ENCODE results near the gene ELP6. TPM values are rescaled to one million over a fixed set of nuclear protein-coding genes. Genes with fewer than 3 reads are reported as not detected.

The ELP6 gene
- polyA plus RNA-seq, 1 donor from 2014 or later = 55.0 TPM

Small RNA genes lying within 50 kb of the gene (small RNA-seq; reads per million reads assigned to genes)
- gene AC099778.2 (0 reads per million in 3 experiments), gene RN7SL870P (0 reads per million in 3 experiments)

Other genes starting within 250 kb of the ELP6 start
- 15.6 and 15.9 TPM in 2 replicates for gene KIF9, start 230.9 kb downstream of the ELP6 start, polyA plus RNA-seq
- gene KLHL18, start 230.8 kb downstream of the ELP6 start, polyA plus RNA-seq = 36.6 and 37.0 TPM in 2 replicates
- gene PTPN23, start 132.7 kb downstream of the ELP6 start, polyA plus RNA-seq = 5.4 and 36.2 TPM in 2 replicates
- 57.6 and 58.0 TPM in 2 replicates for gene SCAP, start 37.8 kb downstream of the ELP6 start, polyA plus RNA-seq
- gene CSPG5, start 65.2 kb upstream of the ELP6 start, polyA plus RNA-seq = 67.1 and 78.8 TPM in 2 replicates